ENCODE measurements around the gene BBX. TPM values are rescaled to one million over a fixed set of nuclear protein-coding genes. Genes with fewer than 3 reads are reported as not detected.

BBX gene
- total RNA-seq, 4 donors from 2014 or later = 33.0 to 46.3 (median 36.7) TPM

DNA sequence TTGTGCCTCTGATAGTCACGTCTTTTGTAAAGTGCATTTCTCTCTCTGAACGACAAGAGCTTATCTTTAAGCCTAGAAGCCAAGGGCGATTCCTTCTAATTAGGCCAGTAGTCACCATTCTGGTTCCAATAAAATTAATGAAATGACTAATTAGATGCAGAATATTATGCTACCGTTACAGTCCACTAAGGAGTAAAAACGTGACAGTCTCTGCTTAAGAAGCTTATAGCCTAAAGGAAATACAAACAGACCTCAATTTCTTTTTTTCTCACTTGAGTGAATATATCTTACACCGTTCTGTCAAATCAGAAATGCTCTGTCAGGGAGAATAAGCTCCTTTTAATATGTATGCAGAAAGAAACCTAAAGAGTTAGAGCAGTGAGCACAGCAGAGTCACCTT, 332.0 kb downstream of the BBX start:
- DNase-seq = no peak
- Histone ChIP-seq H3K4me3 (no peak overlapping the region), H3K36me3 (no peaks in the 10 kb centered on the region), H3K9me3 (no peaks in the 10 kb centered on the region), H3K27me3 (no peaks in the 10 kb centered on the region), H3K4me1 (no peaks in the 10 kb centered on the region), H3K27ac (no peak overlapping the region)
- no peak for TF ChIP-seq POLR2A (IDR thresholded peaks at IDR 0.05)
- TF ChIP-seq, protein P1, sequence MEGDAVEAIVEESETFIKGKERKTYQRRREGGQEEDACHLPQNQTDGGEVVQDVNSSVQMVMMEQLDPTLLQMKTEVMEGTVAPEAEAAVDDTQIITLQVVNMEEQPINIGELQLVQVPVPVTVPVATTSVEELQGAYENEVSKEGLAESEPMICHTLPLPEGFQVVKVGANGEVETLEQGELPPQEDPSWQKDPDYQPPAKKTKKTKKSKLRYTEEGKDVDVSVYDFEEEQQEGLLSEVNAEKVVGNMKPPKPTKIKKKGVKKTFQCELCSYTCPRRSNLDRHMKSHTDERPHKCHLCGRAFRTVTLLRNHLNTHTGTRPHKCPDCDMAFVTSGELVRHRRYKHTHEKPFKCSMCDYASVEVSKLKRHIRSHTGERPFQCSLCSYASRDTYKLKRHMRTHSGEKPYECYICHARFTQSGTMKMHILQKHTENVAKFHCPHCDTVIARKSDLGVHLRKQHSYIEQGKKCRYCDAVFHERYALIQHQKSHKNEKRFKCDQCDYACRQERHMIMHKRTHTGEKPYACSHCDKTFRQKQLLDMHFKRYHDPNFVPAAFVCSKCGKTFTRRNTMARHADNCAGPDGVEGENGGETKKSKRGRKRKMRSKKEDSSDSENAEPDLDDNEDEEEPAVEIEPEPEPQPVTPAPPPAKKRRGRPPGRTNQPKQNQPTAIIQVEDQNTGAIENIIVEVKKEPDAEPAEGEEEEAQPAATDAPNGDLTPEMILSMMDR (IDR thresholded peaks at IDR 0.05) = no peak

DNA sequence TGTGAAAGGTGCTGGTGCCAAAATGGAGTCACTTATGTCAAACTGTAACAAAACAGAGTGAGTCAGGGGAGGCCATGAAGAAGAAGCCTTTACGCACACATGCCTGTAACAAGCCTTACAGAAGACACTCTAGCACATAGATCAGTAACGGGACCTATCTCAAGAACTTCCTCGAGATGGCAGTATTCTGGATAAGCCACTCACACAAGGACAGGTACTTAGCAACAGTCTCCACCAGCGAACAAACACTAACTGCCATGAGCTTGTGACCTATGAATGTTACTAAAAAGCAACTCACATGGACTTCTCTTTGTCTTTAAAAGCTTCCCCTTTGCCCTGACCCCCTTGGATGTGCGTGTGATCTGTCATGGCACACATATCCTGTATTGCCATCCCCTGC, 332.9 kb downstream of the BBX start:
- Histone ChIP-seq H3K4me3 (no peak overlapping the region), H3K27me3 (no peaks in the 10 kb centered on the region), H3K9me3 (no peaks in the 10 kb centered on the region), H3K27ac (no peak overlapping the region), H3K36me3 (no peaks in the 10 kb centered on the region), H3K4me1 (no peaks in the 10 kb centered on the region)
- no peak for DNase-seq
- TF ChIP-seq POLR2A (IDR thresholded peaks at IDR 0.05) = no peak
- TF ChIP-seq, protein P1 (IDR thresholded peaks at IDR 0.05) = peak in 2 of 6 experiments; percentile 26 to 28

DNA sequence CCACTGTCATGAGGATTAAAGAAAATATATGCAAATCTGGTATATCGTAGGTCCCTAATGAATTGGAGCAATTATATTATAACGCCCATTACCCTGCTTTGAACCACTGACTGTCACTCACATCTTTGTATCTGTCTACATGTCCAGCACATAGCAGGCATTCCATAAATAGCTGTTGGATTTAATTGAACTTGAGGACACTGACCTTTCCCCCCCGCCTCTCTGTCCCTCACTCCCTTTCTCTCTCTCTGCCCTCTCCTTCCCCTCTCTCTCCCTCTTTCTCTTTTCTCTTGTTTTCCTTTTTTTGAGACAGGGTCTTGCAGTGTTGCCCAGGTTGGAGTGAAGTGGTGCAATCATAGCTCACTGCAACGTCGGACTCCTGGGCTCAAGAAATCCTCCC, 335.1 kb downstream of the BBX start:
- no peaks in the 10 kb centered on the region for H3K4me1 ChIP-seq
- TF ChIP-seq POLR2A (IDR thresholded peaks at IDR 0.05) = no peak
- TF ChIP-seq, protein P1 (IDR thresholded peaks at IDR 0.05) = no peak
- H3K4me3 ChIP-seq = no peak overlapping the region
- no peaks in the 10 kb centered on the region for H3K27me3 ChIP-seq
- H3K36me3 ChIP-seq = no peaks in the 10 kb centered on the region
- no peak for DNase-seq
- H3K27ac ChIP-seq = no peak overlapping the region
- H3K9me3 ChIP-seq = no peaks in the 10 kb centered on the region

DNA sequence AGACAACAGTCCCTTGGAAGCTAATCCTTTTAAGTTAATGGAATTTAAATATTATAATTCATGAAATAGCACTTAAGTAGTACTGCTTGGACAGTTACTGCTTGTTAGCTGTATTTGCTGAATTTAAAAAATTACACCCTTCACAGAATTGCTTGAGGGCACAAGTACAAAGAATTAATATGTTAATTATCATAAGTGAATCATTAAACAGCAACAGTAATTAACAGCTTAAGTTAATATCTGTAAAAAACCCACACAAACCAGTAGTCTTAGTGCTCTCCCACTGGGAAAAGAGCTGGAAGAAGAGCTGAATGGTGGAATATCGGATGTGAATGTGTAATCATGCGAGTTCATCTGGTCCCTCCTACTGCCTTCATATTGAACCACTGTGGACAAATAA, 336.1 kb downstream of the BBX start:
- no peaks in the 10 kb centered on the region for H3K4me1 ChIP-seq
- H3K36me3 ChIP-seq = no peaks in the 10 kb centered on the region
- no peaks in the 10 kb centered on the region for H3K27me3 ChIP-seq
- no peaks in the 10 kb centered on the region for H3K9me3 ChIP-seq
- no peak for DNase-seq
- H3K27ac ChIP-seq = no peak overlapping the region
- TF ChIP-seq POLR2A (IDR thresholded peaks at IDR 0.05) = no peak
- TF ChIP-seq, protein P1 (IDR thresholded peaks at IDR 0.05) = no peak
- no peak overlapping the region for H3K4me3 ChIP-seq

Other genes with a start within 250 kb of the BBX start
- gene CCDC54, start 145.5 kb upstream of the BBX start, total RNA-seq = not detected